Karpas-422 (cell line): ENCODE measurements around the gene RBM3. TPM values are rescaled to one million over a fixed set of nuclear protein-coding genes. Genes with fewer than 3 reads are reported as not detected.
"Not testable (repeated sequence)": the region's sequence is repeated elsewhere in the genome, so short reads cannot be mapped to it uniquely, and the experiment has no call there.

ENCODE experiments used
- DNase-seq: peaks from one replicate; pipeline ENCODE4 v3.0.0-alpha.2; 2015
- H2AFZ ChIP-seq: fragments of 200-600 bp; sonication (generic); 2 replicates; pipeline ENCODE4 v1.6.1; 2014; ENCODE audit warnings: antibody characterized with exemption, low read length, mixed read lengths
- H3K27ac ChIP-seq: fragments of 200-600 bp; sonication (generic); 2 replicates; pipeline ENCODE4 v1.5.1; 2014; ENCODE audit warnings: mild to moderate bottlenecking, low read length, moderate library complexity
- H3K27me3 ChIP-seq: fragments of 200-600 bp; sonication (generic); 2 replicates; pipeline ENCODE4 v1.6.1; 2014; ENCODE audit warnings: low read length, mixed read lengths
- H3K36me3 ChIP-seq: fragments of 200-600 bp; sonication (generic); 2 replicates; pipeline ENCODE4 v1.6.1; 2014; ENCODE audit warnings: low read length, mixed read lengths; ENCODE audit not compliant: insufficient read depth
- H3K4me1 ChIP-seq: fragments of 200-600 bp; sonication (generic); 2 replicates; pipeline ENCODE4 v1.6.1; 2014; ENCODE audit warnings: mild to moderate bottlenecking, low read length, mixed read lengths
- H3K4me2 ChIP-seq: fragments of 200-600 bp; sonication (generic); 2 replicates; pipeline ENCODE4 v1.6.1; 2014; ENCODE audit warnings: low read length, low read depth, mild to moderate bottlenecking; ENCODE audit not compliant: poor library complexity, severe bottlenecking
- H3K4me3 ChIP-seq: fragments of 200-600 bp; sonication (generic); 2 replicates; pipeline ENCODE4 v1.5.1; 2014; ENCODE audit warnings: mild to moderate bottlenecking, antibody characterized with exemption, low read length, mixed read lengths
- H3K79me2 ChIP-seq: fragments of 200-600 bp; sonication (generic); 2 replicates; pipeline ENCODE4 v1.6.1; 2014; ENCODE audit warnings: mild to moderate bottlenecking, low read length, mixed read lengths
- H3K9ac ChIP-seq: fragments of 200-600 bp; sonication (generic); 2 replicates; pipeline ENCODE4 v1.6.0; 2014; ENCODE audit warnings: low read length
- H3K9me2 ChIP-seq: fragments of 200-600 bp; sonication (generic), shearing (Covaris generic); replicated peaks from 2 replicates; pipeline ENCODE4 v1.6.0; 2014; ENCODE audit warnings: mild to moderate bottlenecking, low read length, moderate library complexity; ENCODE audit not compliant: insufficient read depth
- H3K9me3 ChIP-seq: fragments of 300-700, 200-600 bp; sonication (generic); 2 replicates; pipeline ENCODE4 v1.6.1; 2014; ENCODE audit warnings: low read length, mixed read lengths
- H4K20me1 ChIP-seq: fragments of 200-600 bp; sonication (generic); 2 replicates; pipeline ENCODE4 v1.6.1; 2014; ENCODE audit warnings: mild to moderate bottlenecking, antibody characterized with exemption, low read length, low read depth; ENCODE audit not compliant: insufficient read depth
- total RNA-seq: library from RNA; depleted of rRNA; stranded (reverse); fragments of >200 nt; shearing (Covaris generic); gene quantifications from 2 replicates; pipeline ENCODE4 v1.2.3, GENCODE V29; 2014; ENCODE audit warnings: low replicate concordance

Gene RBM3
- total RNA-seq, 1 experiment from 2014 or later = 183 TPM

DNA sequence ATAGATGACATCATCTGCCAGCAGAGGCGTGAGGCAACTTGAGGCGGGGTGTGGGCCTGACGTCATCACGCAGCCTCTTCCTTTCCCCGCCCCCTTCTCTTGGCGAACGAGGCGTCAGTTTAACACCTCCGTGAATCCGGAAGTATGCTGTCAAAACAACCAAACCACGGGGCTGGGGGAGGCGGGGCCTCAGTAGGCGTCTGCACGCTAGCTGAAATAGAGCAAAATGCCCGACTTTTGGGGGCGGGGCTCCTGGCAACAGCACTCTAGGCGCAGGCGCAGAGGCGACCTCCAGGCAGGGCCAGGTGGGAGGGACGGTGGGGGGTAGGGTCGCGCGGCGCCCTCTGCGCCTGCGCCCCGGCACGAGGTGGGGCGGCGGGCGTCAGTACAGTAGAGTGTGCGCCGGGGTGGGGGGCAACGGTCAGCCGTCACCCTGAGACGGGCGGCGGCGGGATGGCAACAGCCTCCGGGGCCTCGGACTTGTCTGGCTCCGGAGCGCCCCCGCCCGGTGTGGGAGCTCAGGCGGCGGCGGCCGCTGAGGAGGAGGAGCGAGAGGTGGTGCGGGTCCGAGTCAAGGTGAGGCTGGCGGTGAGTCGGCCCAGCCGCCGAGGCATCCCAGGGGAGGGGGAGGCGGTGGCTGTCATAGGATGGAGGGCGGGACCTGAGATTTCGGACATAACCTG, 34.8 kb upstream of the RBM3 start, which contains the start of gene TBC1D25:
Gene TBC1D25, plus strand, starts transcription at position 370 of the 683 bp plus-strand sequence. Its CDS starts 84 bp downstream, at position 454.
- Histone ChIP-seq H3K27me3 (no peaks in the 10 kb centered on the region), H3K9ac (peak within 1 kb of the TSS; percentile 68), H3K79me2 (peaks cover 8% of the 10 kb centered on the region), H3K4me3 (peak within 1 kb of the TSS; percentile 71), H3K36me3 (no peaks in the 10 kb centered on the region), H2AFZ (peak within 1 kb of the TSS; percentile 60; the same call in 1 of the 2 replicates), H3K27ac (no peak within 1 kb of the TSS; the same call in 1 of the 2 replicates), H3K4me2 (peak within 1 kb of the TSS; percentile 72), H3K9me3 (no peaks in the 10 kb centered on the region), H4K20me1 (no peaks in the 10 kb centered on the region), H3K9me2 (no peaks in the 10 kb centered on the region), H3K4me1 (peaks cover 10% of the 10 kb centered on the region)
- DNase-seq = peak; percentile 98

- Histone ChIP-seq H2AFZ (0 out of 2 replicates have a peak overlapping the region, but pooled peaks have one; percentile 42), H3K9me2 (no peaks in the 10 kb centered on the region)
- DNase-seq = no peak
Measured at GRCh38 chrX:48540028-48540375, 34.3 kb upstream of the RBM3 start.

GRCh38 chrX:48540480-48540879, 33.8 kb upstream of the RBM3 start:
- no peaks in the 10 kb centered on the region for H3K36me3 ChIP-seq
- H3K79me2 ChIP-seq = peaks cover 8% of the 10 kb centered on the region
- H3K4me2 ChIP-seq = peak overlapping the region; percentile 72
- H3K27ac ChIP-seq = no peak overlapping the region
- H3K4me3 ChIP-seq = peak overlapping the region; percentile 71
- peak overlapping the region; percentile 68 for H3K9ac ChIP-seq
- H3K9me2 ChIP-seq = no peaks in the 10 kb centered on the region
- no peak overlapping the region for H2AFZ ChIP-seq
- H3K27me3 ChIP-seq = no peaks in the 10 kb centered on the region
- H4K20me1 ChIP-seq = no peaks in the 10 kb centered on the region
- DNase-seq = no peak
- H3K9me3 ChIP-seq = no peaks in the 10 kb centered on the region
- H3K4me1 ChIP-seq = peaks cover 10% of the 10 kb centered on the region

More at GRCh38 chrX:48540028-48540375, 34.3 kb upstream of the RBM3 start:
- H3K9ac ChIP-seq = peak overlapping the region; percentile 68
- H3K36me3 ChIP-seq = no peaks in the 10 kb centered on the region
- H3K9me3 ChIP-seq = no peaks in the 10 kb centered on the region
- H3K4me1 ChIP-seq = peaks cover 10% of the 10 kb centered on the region
- H3K4me2 ChIP-seq = peak overlapping the region; percentile 72
- H4K20me1 ChIP-seq = no peaks in the 10 kb centered on the region
- no peak overlapping the region; the same call in 1 of the 2 replicates for H3K27ac ChIP-seq
- H3K27me3 ChIP-seq = no peaks in the 10 kb centered on the region
- H3K4me3 ChIP-seq = peak overlapping the region; percentile 71
- peaks cover 8% of the 10 kb centered on the region for H3K79me2 ChIP-seq

GRCh38 chrX:48541140-48541814, 33.0 kb upstream of the RBM3 start:
- H3K9me2 ChIP-seq = no peaks in the 10 kb centered on the region
- H3K9ac ChIP-seq = no peak overlapping the region
- H3K36me3 ChIP-seq = no peaks in the 10 kb centered on the region
- no peaks in the 10 kb centered on the region for H3K27me3 ChIP-seq
- peaks cover 8% of the 10 kb centered on the region for H3K79me2 ChIP-seq
- DNase-seq = no peak
- peak overlapping the region; percentile 72 for H3K4me2 ChIP-seq
- H4K20me1 ChIP-seq = no peaks in the 10 kb centered on the region
- no peak overlapping the region for H3K27ac ChIP-seq
- H3K9me3 ChIP-seq = no peaks in the 10 kb centered on the region
- H3K4me3 ChIP-seq = no peak overlapping the region
- peaks cover 10% of the 10 kb centered on the region for H3K4me1 ChIP-seq
- no peak overlapping the region for H2AFZ ChIP-seq

DNA sequence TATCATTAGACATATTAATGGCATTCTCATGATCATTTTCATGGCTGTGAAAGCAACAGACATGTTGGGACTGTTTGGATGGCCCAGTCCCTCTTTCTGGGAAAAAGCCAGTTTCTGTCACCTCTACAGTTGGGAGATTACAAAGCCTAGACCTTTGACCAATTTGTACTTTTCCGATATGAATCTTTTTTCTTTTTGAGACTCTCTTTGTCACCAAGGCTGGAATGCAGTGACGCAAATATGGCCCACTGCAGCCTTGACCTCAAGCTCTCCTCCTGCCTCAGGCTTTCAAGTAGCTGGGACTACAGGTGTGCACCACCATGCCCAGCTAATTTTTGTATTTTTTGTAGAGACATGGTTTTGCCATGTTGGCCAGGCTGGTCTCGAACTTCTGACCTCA, 25.4 kb upstream of the RBM3 start:
- no peaks in the 10 kb centered on the region for H3K79me2 ChIP-seq
- DNase-seq = no peak
- no peak overlapping the region for H2AFZ ChIP-seq
- H3K9me3 ChIP-seq = no peaks in the 10 kb centered on the region
- H3K36me3 ChIP-seq = no peaks in the 10 kb centered on the region
- no peak overlapping the region for H3K27ac ChIP-seq
- H3K9me2 ChIP-seq = no peaks in the 10 kb centered on the region
- no peak overlapping the region for H3K4me3 ChIP-seq
- H3K4me2 ChIP-seq = no peak overlapping the region
- H3K4me1 ChIP-seq = 0 out of 2 replicates have a peak, but pooled peaks cover 2% of the 10 kb centered on the region
- H4K20me1 ChIP-seq = no peaks in the 10 kb centered on the region
- H3K27me3 ChIP-seq = no peaks in the 10 kb centered on the region
- H3K9ac ChIP-seq = no peak overlapping the region

DNA sequence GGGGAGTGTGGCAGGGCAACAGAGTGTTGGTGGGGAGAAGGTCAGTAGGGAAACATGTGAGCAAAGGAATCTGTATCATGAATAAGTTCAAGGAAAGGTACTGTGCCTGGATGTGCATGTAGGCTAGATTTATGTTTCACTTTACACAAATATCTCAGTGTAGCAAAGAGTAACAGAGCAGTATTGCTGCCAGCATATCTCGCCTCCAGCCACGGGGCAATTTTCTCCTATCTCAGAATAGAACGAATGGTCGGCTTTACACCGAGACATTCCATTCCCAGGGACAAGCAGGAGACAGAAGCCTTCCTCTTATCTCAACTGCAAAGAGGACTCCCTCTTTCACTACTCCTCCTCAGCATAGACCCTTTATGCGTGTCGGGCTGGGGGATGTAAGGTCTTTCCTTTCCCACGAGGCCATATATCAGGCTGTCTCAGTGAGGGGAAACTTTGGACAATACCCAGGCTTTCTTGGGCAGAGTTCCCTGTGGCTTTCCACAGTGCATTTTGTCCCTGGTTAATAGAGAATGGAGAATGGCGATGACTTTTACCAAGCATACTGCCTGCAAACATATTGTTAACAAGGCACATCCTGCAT, 18.5 kb upstream of the RBM3 start:
- not testable (repeated sequence) for H3K27me3 ChIP-seq, DNase-seq, H3K9ac ChIP-seq, H2AFZ ChIP-seq, H3K9me2 ChIP-seq, H3K9me3 ChIP-seq, H3K27ac ChIP-seq, H3K4me2 ChIP-seq, H3K4me3 ChIP-seq, H3K4me1 ChIP-seq, H3K79me2 ChIP-seq, H4K20me1 ChIP-seq, H3K36me3 ChIP-seq

DNA sequence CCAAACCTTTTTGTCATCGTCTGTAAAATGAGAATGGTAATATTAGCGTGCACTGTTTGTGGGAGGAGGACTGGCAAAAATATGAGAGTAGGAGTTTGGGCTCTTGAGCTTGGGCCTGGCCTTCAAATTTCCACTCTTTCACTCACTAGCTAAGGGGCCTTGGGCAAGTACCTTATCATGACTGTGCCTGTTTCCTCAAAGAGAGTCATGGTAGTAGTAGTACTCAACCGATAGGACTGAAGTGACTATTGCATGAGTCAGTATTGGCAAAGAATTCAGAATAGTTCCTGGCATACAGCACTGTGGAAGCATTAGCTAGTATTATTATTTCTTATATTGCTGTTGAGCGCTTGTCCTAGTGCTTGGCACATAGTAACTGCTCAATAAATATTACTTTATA, 16.0 kb upstream of the RBM3 start:
- Histone ChIP-seq H3K4me2 (no peak overlapping the region), H3K9me2 (no peaks in the 10 kb centered on the region), H3K27me3 (no peaks in the 10 kb centered on the region), H3K36me3 (no peaks in the 10 kb centered on the region), H3K27ac (no peak overlapping the region), H3K9ac (no peak overlapping the region), H3K9me3 (no peaks in the 10 kb centered on the region), H3K4me3 (no peak overlapping the region), H4K20me1 (no peaks in the 10 kb centered on the region), H3K4me1 (no peaks in the 10 kb centered on the region), H3K79me2 (no peaks in the 10 kb centered on the region), H2AFZ (no peak overlapping the region)
- no peak for DNase-seq

DNA sequence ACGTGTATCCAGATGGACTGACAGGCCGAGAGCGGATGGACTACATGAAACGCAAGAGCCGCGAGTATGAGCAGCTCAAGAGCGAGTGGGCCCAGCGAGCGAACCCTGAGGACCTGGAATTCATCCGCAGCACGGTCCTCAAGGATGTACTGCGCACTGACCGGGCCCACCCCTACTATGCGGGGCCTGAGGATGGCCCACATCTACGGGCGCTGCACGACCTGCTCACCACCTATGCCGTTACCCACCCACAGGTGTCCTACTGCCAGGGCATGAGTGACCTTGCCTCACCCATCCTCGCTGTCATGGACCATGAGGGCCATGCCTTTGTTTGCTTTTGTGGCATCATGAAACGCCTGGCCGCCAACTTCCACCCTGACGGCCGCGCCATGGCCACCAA, 14.6 kb upstream of the RBM3 start:
- no peak overlapping the region for H3K4me2 ChIP-seq
- H3K9me2 ChIP-seq = no peaks in the 10 kb centered on the region
- no peaks in the 10 kb centered on the region for H3K79me2 ChIP-seq
- H3K9ac ChIP-seq = no peak overlapping the region
- no peak overlapping the region for H3K4me3 ChIP-seq
- H3K36me3 ChIP-seq = no peaks in the 10 kb centered on the region
- H2AFZ ChIP-seq = no peak overlapping the region
- no peaks in the 10 kb centered on the region for H3K27me3 ChIP-seq
- no peaks in the 10 kb centered on the region for H3K9me3 ChIP-seq
- DNase-seq = no peak
- no peak overlapping the region for H3K27ac ChIP-seq
- H4K20me1 ChIP-seq = no peaks in the 10 kb centered on the region
- H3K4me1 ChIP-seq = no peaks in the 10 kb centered on the region
